Colonic mucosa (tissue), 4 donors: ENCODE measurements around the gene MRPS16. TPM values are rescaled to one million over a fixed set of nuclear protein-coding genes. Genes with fewer than 3 reads are reported as not detected.
"Not testable (repeated sequence)": the region's sequence is repeated elsewhere in the genome, so short reads cannot be mapped to it uniquely, and the experiment has no call there.

Experiments
- DNase-seq: peaks from one replicate; pipeline ENCODE4 v3.0.0-alpha.2; 2020
- H3K27ac ChIP-seq: fragments of 200-600 bp; one replicate; pipeline ENCODE4 v1.8.0; 2021
- H3K27me3 ChIP-seq: fragments of 200-600 bp; one replicate; pipeline ENCODE4 v1.8.0; 2021
- H3K36me3 ChIP-seq: fragments of 200-600 bp; one replicate; pipeline ENCODE4 v1.8.0; 2021
- H3K4me1 ChIP-seq: fragments of 200-600 bp; one replicate; pipeline ENCODE4 v1.8.0; 2021; ENCODE audit warnings: mild to moderate bottlenecking
- H3K4me3 ChIP-seq: fragments of 200-600 bp; one replicate; pipeline ENCODE4 v1.8.0; 2021
- H3K9ac ChIP-seq, 2 donors: one replicate each; pipeline ENCODE4 v1.7.0; 2013; ENCODE audit warnings: control low read depth in 2 of 2, low read depth in 2 of 2, low read length in 2 of 2
- H3K9me3 ChIP-seq: fragments of 200-600 bp; one replicate; pipeline ENCODE4 v1.8.0; 2021
- intact Hi-C: fragments of 100-400 bp; cut with DNase I; formaldehyde crosslinking; loops from one replicate; pipeline ENCODE4 v1.14.1; 2022
- total RNA-seq, 2 donors: library from RNA; stranded (reverse); fragmentation: NEBNext Ultra II Directional in 1 of 2; extraction: Animal tissue kit (Norgen Biotek cat#: 25700) in 1 of 2; gene quantifications; one replicate each; pipeline ENCODE4 v1.2.1, GENCODE V29; 2021
- TF ChIP-seq, protein P1 (sequence below): fragments of 200-600 bp; IDR thresholded peaks from one replicate; pipeline ENCODE4 v1.8.0; 2022; ENCODE audit warnings: antibody characterized with exemption, mild to moderate bottlenecking
- donor health status: healthy.
- donor health status: DM: no; HTN: no; CAD: no.
- donor health status: DM: no; HTN: no; CAD: no.

Gene MRPS16
- total RNA-seq, 2 donors from 2014 or later = 90.5 to 155 TPM

DNA sequence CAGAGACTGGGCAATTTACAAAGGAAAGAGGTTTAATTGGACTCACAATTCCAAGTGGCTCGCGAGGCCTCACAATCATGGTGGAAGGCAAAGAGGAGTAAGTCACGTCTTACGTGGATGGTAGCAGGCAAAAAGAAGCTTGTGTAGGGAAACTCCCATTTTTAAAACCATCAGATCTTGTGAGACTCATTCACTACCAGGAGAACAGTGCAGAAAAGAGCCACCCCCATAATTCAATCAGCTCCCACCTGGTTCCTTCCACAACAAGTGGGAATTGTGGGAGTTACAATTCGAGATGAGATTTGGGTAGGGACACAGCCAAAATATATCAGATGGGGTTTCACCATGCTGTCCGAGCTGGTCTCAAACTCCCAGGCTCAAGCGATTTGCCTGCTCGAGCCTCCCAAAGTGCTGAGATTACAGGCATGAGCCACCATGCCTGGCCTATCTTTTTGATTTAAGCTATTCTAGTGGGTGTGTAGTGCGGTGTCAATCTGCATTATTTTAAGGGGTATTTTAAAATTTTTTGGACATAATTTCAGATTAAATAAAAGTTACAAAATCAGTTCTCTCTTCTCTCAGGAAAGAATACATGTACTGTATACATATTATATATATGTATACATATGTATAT lies 9.0 kb upstream of the MRPS16 start:
- Histone ChIP-seq H3K9ac (no peak overlapping the region), H3K27me3 (no peaks in the 10 kb centered on the region)

DNA sequence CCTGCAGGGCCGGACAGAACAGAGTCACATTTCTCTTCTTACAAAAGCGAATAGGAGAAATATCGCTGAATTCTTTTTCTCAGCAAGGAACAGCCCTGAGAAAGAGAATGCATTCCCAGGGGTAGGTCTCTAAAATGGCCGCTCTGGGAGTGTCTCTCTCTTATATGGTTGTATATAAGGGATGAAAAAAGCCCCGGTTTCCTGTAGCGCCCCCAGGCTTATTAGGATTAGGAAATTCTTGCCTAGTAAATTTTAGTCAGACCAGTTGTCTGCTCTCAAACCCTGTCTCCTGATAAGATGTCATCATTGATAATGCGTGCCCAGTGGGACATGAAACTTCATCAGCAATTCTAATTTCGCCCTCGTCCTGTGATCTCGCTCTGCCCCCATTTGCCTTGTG lies 6.2 kb upstream of the MRPS16 start:
- H3K27ac ChIP-seq, H3K9ac ChIP-seq, H3K36me3 ChIP-seq, H3K27me3 ChIP-seq, H3K9me3 ChIP-seq, DNase-seq, H3K4me3 ChIP-seq, H3K4me1 ChIP-seq: not testable (repeated sequence)
- intact Hi-C loops = loop anchor here (10.0 kb wide), 1 partner anchor 236 kb away; the partner anchor contains the start of gene PPP3CB

More for the DNA sequence above, 9.0 kb upstream of the MRPS16 start:
- Histone ChIP-seq H3K4me3 (no peak overlapping the region), H3K27ac (no peak overlapping the region), H3K36me3 (no peaks in the 10 kb centered on the region), H3K4me1 (no peaks in the 10 kb centered on the region), H3K9me3 (no peaks in the 10 kb centered on the region)
- TF ChIP-seq, protein P1, sequence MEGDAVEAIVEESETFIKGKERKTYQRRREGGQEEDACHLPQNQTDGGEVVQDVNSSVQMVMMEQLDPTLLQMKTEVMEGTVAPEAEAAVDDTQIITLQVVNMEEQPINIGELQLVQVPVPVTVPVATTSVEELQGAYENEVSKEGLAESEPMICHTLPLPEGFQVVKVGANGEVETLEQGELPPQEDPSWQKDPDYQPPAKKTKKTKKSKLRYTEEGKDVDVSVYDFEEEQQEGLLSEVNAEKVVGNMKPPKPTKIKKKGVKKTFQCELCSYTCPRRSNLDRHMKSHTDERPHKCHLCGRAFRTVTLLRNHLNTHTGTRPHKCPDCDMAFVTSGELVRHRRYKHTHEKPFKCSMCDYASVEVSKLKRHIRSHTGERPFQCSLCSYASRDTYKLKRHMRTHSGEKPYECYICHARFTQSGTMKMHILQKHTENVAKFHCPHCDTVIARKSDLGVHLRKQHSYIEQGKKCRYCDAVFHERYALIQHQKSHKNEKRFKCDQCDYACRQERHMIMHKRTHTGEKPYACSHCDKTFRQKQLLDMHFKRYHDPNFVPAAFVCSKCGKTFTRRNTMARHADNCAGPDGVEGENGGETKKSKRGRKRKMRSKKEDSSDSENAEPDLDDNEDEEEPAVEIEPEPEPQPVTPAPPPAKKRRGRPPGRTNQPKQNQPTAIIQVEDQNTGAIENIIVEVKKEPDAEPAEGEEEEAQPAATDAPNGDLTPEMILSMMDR = no peak
- intact Hi-C loops = no loop called here
- DNase-seq = no peak

DNA sequence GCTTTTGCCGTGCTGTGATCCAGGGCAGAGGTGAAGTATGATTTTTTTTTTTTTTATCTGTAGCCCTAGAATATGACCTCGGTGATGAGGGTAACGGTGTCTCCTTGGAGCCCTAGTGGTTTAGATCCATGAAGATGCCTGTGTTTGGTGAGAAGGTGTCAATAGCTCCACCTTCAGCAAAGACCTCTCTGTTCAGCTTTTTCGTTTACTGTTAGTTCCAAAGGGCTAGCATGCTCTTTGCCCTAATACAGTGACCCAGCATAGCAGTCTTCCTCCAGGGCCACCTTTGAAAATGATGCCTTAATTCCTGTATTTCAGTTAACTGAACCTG lies 746 bp upstream of the MRPS16 start:
- no peaks in the 10 kb centered on the region for H3K9me3 ChIP-seq
- H3K27me3 ChIP-seq = no peaks in the 10 kb centered on the region
- H3K4me3 ChIP-seq = peak overlapping the region; percentile 89
- peak; percentile 19 for DNase-seq
- H3K9ac ChIP-seq = peak overlapping the region; percentile 72 to 98
- H3K4me1 ChIP-seq = peaks cover 8% of the 10 kb centered on the region
- intact Hi-C loops = loop anchor here (10.0 kb wide), 1 partner anchor 242 kb away; the partner anchor contains the start of gene PPP3CB
- TF ChIP-seq, protein P1 = no peak
- H3K36me3 ChIP-seq = no peaks in the 10 kb centered on the region
- peak overlapping the region; percentile 83 for H3K27ac ChIP-seq

DNA sequence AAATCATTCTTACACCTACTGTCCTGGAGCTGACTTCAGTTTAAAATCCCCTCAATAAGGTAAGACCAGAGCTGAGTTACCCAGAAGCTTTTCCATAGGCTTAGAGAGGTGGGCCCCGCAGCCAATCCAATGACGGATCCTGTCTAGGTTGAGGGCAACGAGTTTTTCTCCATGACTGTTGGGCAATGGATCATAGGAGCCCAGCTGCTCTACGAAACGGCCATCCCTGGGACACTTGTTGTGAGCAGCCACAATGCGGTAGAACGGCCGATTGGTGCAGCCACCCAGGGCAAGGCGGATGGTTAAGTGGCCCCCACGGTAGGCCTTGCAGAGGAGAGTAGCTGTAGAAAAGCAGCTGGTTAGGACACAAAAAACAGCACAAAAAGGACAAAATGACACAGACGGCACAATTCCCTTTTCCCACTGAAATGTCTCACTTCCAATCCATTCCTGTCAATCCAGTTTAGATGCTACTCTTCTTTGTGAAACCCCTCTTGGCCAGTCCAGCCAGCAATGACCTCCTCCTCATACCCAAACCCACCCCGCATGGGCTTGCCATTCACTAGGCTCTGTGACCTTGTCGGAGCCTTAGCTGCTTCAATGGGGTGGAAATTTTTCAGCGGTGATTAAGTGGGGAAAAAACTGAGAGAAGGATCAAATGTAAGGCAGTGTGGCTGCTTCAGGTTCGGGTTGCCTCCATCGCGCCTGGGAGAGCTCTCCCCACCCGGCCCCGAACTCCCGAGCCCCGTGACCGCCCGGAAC lies 580 bp downstream of the MRPS16 start:
- Histone ChIP-seq H3K9me3 (no peaks in the 10 kb centered on the region), H3K27me3 (no peaks in the 10 kb centered on the region), H3K4me1 (peaks cover 8% of the 10 kb centered on the region), H3K27ac (peak overlapping the region; percentile 83), H3K36me3 (no peaks in the 10 kb centered on the region), H3K4me3 (peak overlapping the region; percentile 89), H3K9ac (peak overlapping the region; percentile 82 to 98)
- TF ChIP-seq, protein P1 = no peak
- intact Hi-C loops = loop anchor here (10.0 kb wide), 1 partner anchor 243 kb away; the partner anchor contains the start of gene PPP3CB
- DNase-seq = peak; percentile 22

DNA sequence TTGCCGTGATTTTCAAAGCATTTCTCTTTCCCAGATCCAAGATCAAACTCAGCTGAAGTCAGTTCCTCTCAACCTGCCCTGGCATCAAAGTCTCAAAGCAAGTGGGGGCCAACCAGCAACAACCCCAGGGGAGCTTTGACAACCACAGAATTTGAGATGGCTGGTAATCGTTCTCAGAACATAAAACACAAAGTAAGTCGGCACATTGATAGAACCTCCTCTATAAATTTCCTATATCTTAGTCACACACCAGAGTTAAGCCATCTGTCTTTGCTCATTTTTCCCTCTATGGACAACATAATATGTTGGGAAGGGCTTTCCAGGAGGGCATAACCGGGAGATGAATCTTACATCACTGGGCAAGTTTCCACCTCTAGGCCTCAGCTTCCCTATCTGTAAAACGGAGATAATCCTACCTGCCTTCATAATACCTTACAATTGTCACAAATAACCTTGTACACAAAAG lies 4.2 kb downstream of the MRPS16 start:
- no peak for DNase-seq
- no peaks in the 10 kb centered on the region for H3K27me3 ChIP-seq
- H3K9me3 ChIP-seq = no peaks in the 10 kb centered on the region
- no peak overlapping the region for H3K4me3 ChIP-seq
- H3K27ac ChIP-seq = no peak overlapping the region
- no peak overlapping the region for H3K9ac ChIP-seq
- H3K4me1 ChIP-seq = peaks cover 8% of the 10 kb centered on the region
- TF ChIP-seq, protein P1 = no peak
- intact Hi-C loops = no loop called here
- H3K36me3 ChIP-seq = no peaks in the 10 kb centered on the region
